ENCODE results near the gene PSME2. TPM values are rescaled to one million over a fixed set of nuclear protein-coding genes. Genes with fewer than 3 reads are reported as not detected.

Gene PSME2
- total and polyA plus RNA-seq, 2 of the 13 experiments (the other 11 are each of a cell fraction or from before 2014, with no cell fraction given): 332 to 716 TPM

- TF ChIP-seq ZGPAT (CRISPR knock-in tag; IDR thresholded peaks at IDR 0.05): no peak
- no peak for TF ChIP-seq ZSCAN9 (CRISPR knock-in tag; IDR thresholded peaks at IDR 0.05; ENCODE audit: borderline replicate concordance)
- no peak for TF ChIP-seq MXD4 (CRISPR knock-in tag; IDR thresholded peaks at IDR 0.05)
- TF ChIP-seq PHF5A (CRISPR knock-in tag; IDR thresholded peaks at IDR 0.05; ENCODE audit: low read depth, unreplicated experiment): no peak
- no peak for TF ChIP-seq ZNF230 (CRISPR knock-in tag; IDR thresholded peaks at IDR 0.05)
- TF ChIP-seq LCORL (IDR thresholded peaks at IDR 0.05): peak; percentile 45; the same call in 1 of the 2 replicates
- peak; percentile 77; the same call in 1 of the 2 replicates for TF ChIP-seq LCORL (CRISPR knock-in tag; IDR thresholded peaks at IDR 0.05)
- no peak for TF ChIP-seq RARG (CRISPR knock-in tag; IDR thresholded peaks at IDR 0.05; ENCODE audit: low read depth)
- TF ChIP-seq ZBTB2 (CRISPR knock-in tag; IDR thresholded peaks at IDR 0.05; ENCODE audit: low read depth): no peak
- TF ChIP-seq MYC (CRISPR knock-in tag; IDR thresholded peaks at IDR 0.05; ENCODE audit: borderline replicate concordance): no peak
- no peak for TF ChIP-seq FOSL1 (CRISPR knock-in tag; IDR thresholded peaks at IDR 0.05; ENCODE audit: borderline replicate concordance)
- TF ChIP-seq TFDP1 (CRISPR knock-in tag; IDR thresholded peaks at IDR 0.05; ENCODE audit: borderline replicate concordance): no peak
- TF ChIP-seq MLX (CRISPR knock-in tag; IDR thresholded peaks at IDR 0.05): no peak
- no peak for TF ChIP-seq ELF1 (CRISPR knock-in tag; IDR thresholded peaks at IDR 0.05)
- TF ChIP-seq NFKBIZ (CRISPR knock-in tag; IDR thresholded peaks at IDR 0.05): no peak
- TF ChIP-seq SAP130 (CRISPR knock-in tag; IDR thresholded peaks at IDR 0.05; ENCODE audit: low read depth): peak; percentile 25; the same call in 1 of the 2 replicates
- no peak for TF ChIP-seq ZNF503 (CRISPR knock-in tag; IDR thresholded peaks at IDR 0.05)
- TF ChIP-seq RXRB (CRISPR knock-in tag; IDR thresholded peaks at IDR 0.05; ENCODE audit: borderline replicate concordance): no peak
- no peak for TF ChIP-seq ZNF577 (CRISPR knock-in tag; IDR thresholded peaks at IDR 0.05; ENCODE audit: borderline replicate concordance, low read depth)
- no peak for TF ChIP-seq ZNF552 (CRISPR knock-in tag; IDR thresholded peaks at IDR 0.05; ENCODE audit: borderline replicate concordance)
- no peak for TF ChIP-seq RFX5 (IDR thresholded peaks at IDR 0.05; ENCODE audit: low read depth, low read length)
- no peak for TF ChIP-seq ZNF383 (CRISPR knock-in tag; IDR thresholded peaks at IDR 0.05; ENCODE audit: borderline replicate concordance)
- no peak for TF ChIP-seq WIZ (CRISPR knock-in tag; IDR thresholded peaks at IDR 0.05)
- TF ChIP-seq CENPBD1 (CRISPR knock-in tag; IDR thresholded peaks at IDR 0.05; ENCODE audit: borderline replicate concordance, low read depth): no peak
- no peak for TF ChIP-seq RBFOX2 (IDR thresholded peaks at IDR 0.05; ENCODE audit: low read depth, low read length)
- TF ChIP-seq NONO (IDR thresholded peaks at IDR 0.05): no peak
- TF ChIP-seq NONO (CRISPR knock-in tag; conservative IDR thresholded peaks at IDR 0.05): no peak
Observed at GRCh38 chr14:24110060-24110459, 36.4 kb downstream of the PSME2 start (continued).
